Measurements from ENCODE around the gene ELN. TPM values are rescaled to one million over a fixed set of nuclear protein-coding genes. Genes with fewer than 3 reads are reported as not detected.

Gene ELN
- 198 TPM in 2 replicates for total RNA-seq

GRCh38 chr7:74027683-74028320 lies at the start of gene ELN:
Gene ELN, plus strand, starts transcription at chr7:74028173. Its CDS starts 15 bp downstream, at chr7:74028188.

GRCh38 chr7:74083117-74083876 lies 55.3 kb downstream of the ELN start, which contains the start of gene LIMK1:
Gene LIMK1, plus strand, starts transcription at chr7:74083804. Its CDS starts 187 bp downstream, at chr7:74083991.

Other genes starting within 250 kb of the ELN start
- 0.52 and 1.1 TPM in 2 replicates for gene CLDN4, start 197.2 kb upstream of the ELN start, total RNA-seq
- 3.7 and 11.5 TPM in 2 replicates for gene METTL27, start 185.7 kb upstream of the ELN start, total RNA-seq
- gene TMEM270, start 167.0 kb upstream of the ELN start, total RNA-seq, result not detected in 2 replicates
- gene LIMK1, start 55.6 kb downstream of the ELN start, total RNA-seq, result 15.6 and 18.3 TPM in 2 replicates
- gene EIF4H, start 146.2 kb downstream of the ELN start, total RNA-seq, result 269 and 293 TPM in 2 replicates
- gene LAT2, start 181.8 kb downstream of the ELN start, total RNA-seq, result 0.26 TPM in 1 of 2 replicates, not detected in the other
- 14.4 and 15.9 TPM in 2 replicates for gene RFC2, start 226.2 kb downstream of the ELN start, total RNA-seq

Measured in articular chondrocyte of knee joint (primary cell).